ENCODE data around the gene CCDC34. TPM values are rescaled to one million over a fixed set of nuclear protein-coding genes. Genes with fewer than 3 reads are reported as not detected.
"Not testable (repeated sequence)": the region's sequence is repeated elsewhere in the genome, so short reads cannot be mapped to it uniquely, and the experiment has no call there.

The CCDC34 gene
- total RNA-seq, 1 donor from 2014 or later: 13.0 TPM

GRCh38 chr11:27330633-27331270 is 32.3 kb downstream of the CCDC34 start:
- FAIRE-seq: no peak

GRCh38 chr11:27329867-27330632 is 33.0 kb downstream of the CCDC34 start:
- FAIRE-seq (no peak), DNase-seq (ENCODE audit: low spot score in 2 of 2) (no peak)

More at GRCh38 chr11:27330633-27331270, 32.3 kb downstream of the CCDC34 start:
- DNase-seq (ENCODE audit: low spot score in 2 of 2): no peak

GRCh38 chr11:27328614-27329013 is 34.4 kb downstream of the CCDC34 start:
- FAIRE-seq (no peak), DNase-seq (ENCODE audit: low spot score in 2 of 2) (no peak)

GRCh38 chr11:27327064-27327463 is 36.0 kb downstream of the CCDC34 start:
- FAIRE-seq; DNase-seq (ENCODE audit: low spot score in 2 of 2): not testable (repeated sequence)

GRCh38 chr11:27322196-27322595 is 40.8 kb downstream of the CCDC34 start:
- FAIRE-seq; DNase-seq (ENCODE audit: low spot score in 2 of 2): not testable (repeated sequence)

- not testable (repeated sequence) for FAIRE-seq; DNase-seq (ENCODE audit: low spot score in 2 of 2)
These were observed 41.7 kb downstream of the CCDC34 start for GRCh38 chr11:27321340-27321739.

GRCh38 chr11:27319072-27319471 is 43.9 kb downstream of the CCDC34 start:
- DNase-seq (ENCODE audit: low spot score in 2 of 2) (no peak), FAIRE-seq (no peak)

- DNase-seq (ENCODE audit: low spot score in 2 of 2): no peak
- no peak for FAIRE-seq
These were observed 45.3 kb downstream of the CCDC34 start for GRCh38 chr11:27317751-27318150.

- FAIRE-seq (no peak), DNase-seq (ENCODE audit: low spot score in 2 of 2) (no peak)
These were observed 47.2 kb downstream of the CCDC34 start for GRCh38 chr11:27315836-27316235.

GRCh38 chr11:27313157-27313821 is 49.7 kb downstream of the CCDC34 start:
- no peak for FAIRE-seq
- no peak for DNase-seq (ENCODE audit: low spot score in 2 of 2)

- no peak for DNase-seq (ENCODE audit: low spot score in 2 of 2)
- no peak for FAIRE-seq
These were observed 50.9 kb downstream of the CCDC34 start for GRCh38 chr11:27312110-27312509.

GRCh38 chr11:27310707-27311106 is 52.3 kb downstream of the CCDC34 start:
- no peak for FAIRE-seq
- DNase-seq (ENCODE audit: low spot score in 2 of 2): no peak

- no peak for FAIRE-seq
- DNase-seq (ENCODE audit: low spot score in 2 of 2): no peak
These were observed 52.8 kb downstream of the CCDC34 start for GRCh38 chr11:27310182-27310581.

- no peak for FAIRE-seq
- no peak for DNase-seq (ENCODE audit: low spot score in 2 of 2)
These were observed 54.0 kb downstream of the CCDC34 start for GRCh38 chr11:27309046-27309445.

GRCh38 chr11:27307232-27307631 is 55.8 kb downstream of the CCDC34 start:
- FAIRE-seq (no peak), DNase-seq (ENCODE audit: low spot score in 2 of 2) (no peak)

- no peak for FAIRE-seq
- no peak for DNase-seq (ENCODE audit: low spot score in 2 of 2)
These were observed 57.3 kb downstream of the CCDC34 start for GRCh38 chr11:27305751-27306150.

- no peak for FAIRE-seq
- no peak for DNase-seq (ENCODE audit: low spot score in 2 of 2)
These were observed 58.5 kb downstream of the CCDC34 start for GRCh38 chr11:27304514-27304913.

- no peak for DNase-seq (ENCODE audit: low spot score in 2 of 2)
- no peak for FAIRE-seq
These were observed 59.1 kb downstream of the CCDC34 start for GRCh38 chr11:27303903-27304302.

- FAIRE-seq (no peak), DNase-seq (ENCODE audit: low spot score in 2 of 2) (no peak)
These were observed 62.0 kb downstream of the CCDC34 start for GRCh38 chr11:27300974-27301373.

- DNase-seq (ENCODE audit: low spot score in 2 of 2) (no peak), FAIRE-seq (no peak)
These were observed 65.4 kb downstream of the CCDC34 start for GRCh38 chr11:27297616-27298015.

- no peak for FAIRE-seq
- peak in 1 of 2 donors; percentile 13 for DNase-seq (ENCODE audit: low spot score in 2 of 2)
These were observed 66.5 kb downstream of the CCDC34 start for GRCh38 chr11:27296497-27296896.

Measured in frontal cortex (tissue), 4 donors.